Activated T-helper 1 cell treated with anti-CD3 and anti-CD28 coated beads, Interleukin-12 subunit alpha, Interleukin-12 subunit beta, Interleukin-2, Interleukin-4 antibody, amounts not matched to agents 30 ng/mL and 10 ng/mL and 1 ng/mL, durations not matched to agents 14 hours and 24 hours and 36 hours (primary cell): Measurements from ENCODE around the gene KDM5C. TPM values are rescaled to one million over a fixed set of nuclear protein-coding genes. Genes with fewer than 3 reads are reported as not detected.

Source experiments
- DNase-seq: peaks from one replicate; pipeline ENCODE4 v3.0.0; 2021; ENCODE audit warnings: low spot score
- H3K27ac Mint-ChIP-seq: one replicate; pipeline ENCODE4 v1.8.0; 2021; ENCODE audit warnings: mild to moderate bottlenecking, mixed read lengths
- H3K27me3 Mint-ChIP-seq: one replicate; pipeline ENCODE4 v1.8.0; 2022; ENCODE audit warnings: mild to moderate bottlenecking, moderate library complexity, mixed read lengths; ENCODE audit not compliant: insufficient read depth
- H3K36me3 Mint-ChIP-seq: one replicate; pipeline ENCODE4 v1.8.0; 2021; ENCODE audit warnings: low read depth, mixed read lengths
- H3K4me1 Mint-ChIP-seq: one replicate; pipeline ENCODE4 v1.8.0; 2021; ENCODE audit warnings: low read depth, mixed read lengths
- H3K4me3 Mint-ChIP-seq: one replicate; pipeline ENCODE4 v1.8.0; 2021; ENCODE audit warnings: mild to moderate bottlenecking, moderate library complexity, mixed read lengths
- H3K9me3 Mint-ChIP-seq: one replicate; pipeline ENCODE4 v1.8.0; 2021; ENCODE audit warnings: mixed read lengths
- intact Hi-C: fragments of 100-400 bp; cut with micrococcal nuclease; formaldehyde crosslinking; loops from one replicate; pipeline ENCODE4 v1.15.1; 2024
- total RNA-seq: library from RNA; stranded (reverse); gene quantifications from 2 replicates; pipeline ENCODE4 v1.2.3, GENCODE V29; 2022

KDM5C gene
- 115 and 120 TPM in 2 replicates for total RNA-seq

GRCh38 chrX:53224860-53225797 lies at the start of gene KDM5C:
KDM5C (minus strand) TSS chrX:53225207; CDS start chrX:53224889, 318 bp downstream.
- DNase-seq = peak; percentile 80
- Mint-ChIP-seq H3K9me3 (no peaks in the 10 kb centered on the region), H3K27ac (peak within 1 kb of the TSS; percentile 98), H3K4me1 (peaks cover 50% of the 10 kb centered on the region), H3K36me3 (peaks cover 19% of the 10 kb centered on the region), H3K27me3 (no peaks in the 10 kb centered on the region), H3K4me3 (peak within 1 kb of the TSS; percentile 97)
- intact Hi-C loops = loop anchor here (1.0 to 10.0 kb wide), 8 partner anchors 38 to 1310 kb away; partner anchors contain the start of genes GNL3L, KANTR, RIBC1 and SMC1A

- no peak for DNase-seq
- Mint-ChIP-seq H3K27me3 (peaks cover 2% of the 10 kb centered on the region), H3K9me3 (no peaks in the 10 kb centered on the region), H3K36me3 (no peaks in the 10 kb centered on the region), H3K4me3 (no peak overlapping the region), H3K27ac (no peak overlapping the region), H3K4me1 (no peaks in the 10 kb centered on the region)
- intact Hi-C loops = no loop called here
Measured at GRCh38 chrX:53272808-53273337, 47.9 kb upstream of the KDM5C start.

GRCh38 chrX:53269536-53270107 lies 44.6 kb upstream of the KDM5C start:
- no peaks in the 10 kb centered on the region for H3K9me3 Mint-ChIP-seq
- no peak overlapping the region for H3K27ac Mint-ChIP-seq
- H3K36me3 Mint-ChIP-seq = no peaks in the 10 kb centered on the region
- DNase-seq = no peak
- intact Hi-C loops = no loop called here
- no peaks in the 10 kb centered on the region for H3K4me1 Mint-ChIP-seq
- no peaks in the 10 kb centered on the region for H3K27me3 Mint-ChIP-seq
- no peak overlapping the region for H3K4me3 Mint-ChIP-seq

- H3K4me3 Mint-ChIP-seq = no peak overlapping the region
- no peak for DNase-seq
- H3K27me3 Mint-ChIP-seq = peaks cover 2% of the 10 kb centered on the region
- peaks cover 10% of the 10 kb centered on the region for H3K4me1 Mint-ChIP-seq
- H3K36me3 Mint-ChIP-seq = no peaks in the 10 kb centered on the region
- intact Hi-C loops = no loop called here
- H3K9me3 Mint-ChIP-seq = no peaks in the 10 kb centered on the region
- no peak overlapping the region for H3K27ac Mint-ChIP-seq
Measured at GRCh38 chrX:53268173-53268572, 43.2 kb upstream of the KDM5C start.

GRCh38 chrX:53266914-53267313 lies 41.9 kb upstream of the KDM5C start:
- DNase-seq = no peak
- H3K4me3 Mint-ChIP-seq = no peak overlapping the region
- peaks cover 2% of the 10 kb centered on the region for H3K27me3 Mint-ChIP-seq
- no peaks in the 10 kb centered on the region for H3K9me3 Mint-ChIP-seq
- no peak overlapping the region for H3K27ac Mint-ChIP-seq
- intact Hi-C loops = no loop called here
- H3K36me3 Mint-ChIP-seq = no peaks in the 10 kb centered on the region
- peaks cover 21% of the 10 kb centered on the region for H3K4me1 Mint-ChIP-seq

GRCh38 chrX:53265771-53266574 lies 41.0 kb upstream of the KDM5C start:
- Mint-ChIP-seq H3K27ac (no peak overlapping the region), H3K9me3 (no peaks in the 10 kb centered on the region), H3K4me1 (peaks cover 28% of the 10 kb centered on the region), H3K27me3 (peaks cover 2% of the 10 kb centered on the region), H3K4me3 (no peak overlapping the region), H3K36me3 (no peaks in the 10 kb centered on the region)
- intact Hi-C loops = no loop called here
- no peak for DNase-seq

- no peak for DNase-seq
- intact Hi-C loops = loop anchor here (2.0 kb wide), 1 partner anchor 39 kb away; the partner anchor contains the start of gene KDM5C
- peak overlapping the region; percentile 21 for H3K4me3 Mint-ChIP-seq
- H3K4me1 Mint-ChIP-seq = peaks cover 28% of the 10 kb centered on the region
- H3K27ac Mint-ChIP-seq = peak overlapping the region; percentile 82
- peaks cover 2% of the 10 kb centered on the region for H3K27me3 Mint-ChIP-seq
- H3K36me3 Mint-ChIP-seq = no peaks in the 10 kb centered on the region
- no peaks in the 10 kb centered on the region for H3K9me3 Mint-ChIP-seq
Measured at GRCh38 chrX:53263597-53264094, 38.6 kb upstream of the KDM5C start.

GRCh38 chrX:53262918-53263394 lies 37.9 kb upstream of the KDM5C start:
- peaks cover 28% of the 10 kb centered on the region for H3K4me1 Mint-ChIP-seq
- no peaks in the 10 kb centered on the region for H3K36me3 Mint-ChIP-seq
- H3K9me3 Mint-ChIP-seq = no peaks in the 10 kb centered on the region
- H3K27ac Mint-ChIP-seq = peak overlapping the region; percentile 23
- H3K27me3 Mint-ChIP-seq = peaks cover 2% of the 10 kb centered on the region
- no peak for DNase-seq
- intact Hi-C loops = loop anchor here (2.0 kb wide), 1 partner anchor 38 kb away; the partner anchor contains the start of gene KDM5C
- no peak overlapping the region for H3K4me3 Mint-ChIP-seq

- Mint-ChIP-seq H3K27me3 (peaks cover 2% of the 10 kb centered on the region), H3K4me1 (peaks cover 28% of the 10 kb centered on the region), H3K9me3 (no peaks in the 10 kb centered on the region), H3K36me3 (no peaks in the 10 kb centered on the region), H3K4me3 (no peak overlapping the region), H3K27ac (peak overlapping the region; percentile 23)
- intact Hi-C loops = loop anchor here (2.0 kb wide), 1 partner anchor 38 kb away; the partner anchor contains the start of gene KDM5C
- DNase-seq = no peak
Measured at GRCh38 chrX:53262189-53262917, 37.3 kb upstream of the KDM5C start.

GRCh38 chrX:53261355-53261972 lies 36.5 kb upstream of the KDM5C start:
- Mint-ChIP-seq H3K27me3 (peaks cover 2% of the 10 kb centered on the region), H3K36me3 (no peaks in the 10 kb centered on the region), H3K27ac (no peak overlapping the region), H3K4me1 (peaks cover 28% of the 10 kb centered on the region), H3K4me3 (no peak overlapping the region), H3K9me3 (no peaks in the 10 kb centered on the region)
- intact Hi-C loops = no loop called here
- DNase-seq = no peak

GRCh38 chrX:53260836-53261235 lies 35.8 kb upstream of the KDM5C start:
- H3K4me1 Mint-ChIP-seq = peaks cover 28% of the 10 kb centered on the region
- peaks cover 2% of the 10 kb centered on the region for H3K27me3 Mint-ChIP-seq
- no peak overlapping the region for H3K4me3 Mint-ChIP-seq
- intact Hi-C loops = no loop called here
- no peaks in the 10 kb centered on the region for H3K9me3 Mint-ChIP-seq
- H3K36me3 Mint-ChIP-seq = no peaks in the 10 kb centered on the region
- H3K27ac Mint-ChIP-seq = no peak overlapping the region
- DNase-seq = no peak
